Uterus (tissue), 4 donors: ENCODE measurements around the gene ZNF462. TPM values are rescaled to one million over a fixed set of nuclear protein-coding genes. Genes with fewer than 3 reads are reported as not detected.
A peak's percentile ranks its signal among the peaks of the same experiment; 100 is the strongest.

Experiments
- DNase-seq, 2 donors: peaks; one replicate each; pipeline ENCODE4 v3.0.0-alpha.2; 2019 to 2020
- H3K27ac ChIP-seq, 2 donors: fragments of 200-600 bp; sonication (generic); 1 replicate in 1 of 2; 2 replicates in 1 of 2; pipeline ENCODE4 v1.5.1; 2016 to 2018
- H3K27me3 ChIP-seq, 2 donors: fragments of 200-600 bp; sonication (generic); one replicate each; pipeline ENCODE4 v1.5.1; 2018 to 2019; ENCODE audit warnings: control low read depth in 1 of 2
- H3K36me3 ChIP-seq, 2 donors: fragments of 200-600 bp; sonication (generic); one replicate each; pipeline ENCODE4 v1.5.1; 2019; ENCODE audit warnings: control low read depth in 1 of 2
- H3K4me1 ChIP-seq, 2 donors: fragments of 200-600 bp; sonication (generic); one replicate each; pipeline ENCODE4 v1.5.1; 2018 to 2019; ENCODE audit warnings: control low read depth in 1 of 2
- H3K4me3 ChIP-seq, 2 donors: fragments of 200-600 bp; sonication (generic); 1 replicate in 1 of 2; 2 replicates in 1 of 2; pipeline ENCODE4 v1.5.1; 2018 to 2019; ENCODE audit warnings: mild to moderate bottlenecking in 1 of 2
- H3K9me3 ChIP-seq, 2 donors: fragments of 200-600 bp; sonication (generic); one replicate each; pipeline ENCODE4 v1.5.1; 2019; ENCODE audit warnings: control low read depth in 1 of 2
- CTCF ChIP-seq, 4 experiments: fragments of 200-600 bp in 2 of 4; fragments of 450-650 bp in 2 of 4; sonication (generic) in 2 of 4; IDR thresholded peaks; one replicate each; pipeline ENCODE4 v1.5.1; 2016 to 2019; ENCODE audit warnings: antibody characterized with exemption in 4 of 4, mild to moderate bottlenecking in 2 of 4, moderate library complexity in 1 of 4
- POLR2A ChIP-seq, 2 donors: fragments of 450-650 bp; IDR thresholded peaks; one replicate each; pipeline ENCODE4 v1.6.1; 2016; ENCODE audit warnings: antibody characterized with exemption in 2 of 2, mild to moderate bottlenecking in 1 of 2, moderate library complexity in 1 of 2
- intact Hi-C: fragments of 100-400 bp; cut with DNase I; formaldehyde crosslinking; loops from one replicate; pipeline ENCODE4 v1.15.1; 2023; ENCODE audit warnings: low total_unique reads
- total RNA-seq, 4 donors: library from RNA; depleted of rRNA in 3 of 4; stranded (reverse); fragments of >200 nt in 3 of 4; gene quantifications; one replicate each; pipeline versions ENCODE4 v1.1.0 to v1.2.4, GENCODE V29; 2014 to 2023
- donor health status: DM: yes; HTN: yes; CAD: no.

ZNF462 gene
- total RNA-seq, 4 donors from 2014 or later, result 18.2 to 136 (median 60.1) TPM

GRCh38 chr9:106828070-106828469, 34.9 kb upstream of the ZNF462 start:
- H3K27ac ChIP-seq, result no peak overlapping the region
- intact Hi-C loops, result no loop called here
- H3K36me3 ChIP-seq, result no peaks in the 10 kb centered on the region
- no peak overlapping the region for H3K4me3 ChIP-seq
- TF ChIP-seq CTCF (IDR thresholded peaks at IDR 0.05), result no peak
- TF ChIP-seq POLR2A (IDR thresholded peaks at IDR 0.05), result no peak
- no peaks in the 10 kb centered on the region for H3K9me3 ChIP-seq
- H3K27me3 ChIP-seq, result no peaks in the 10 kb centered on the region
- DNase-seq, result no peak
- no peaks in the 10 kb centered on the region for H3K4me1 ChIP-seq

GRCh38 chr9:106828965-106829364, 34.0 kb upstream of the ZNF462 start:
- DNase-seq, result no peak
- TF ChIP-seq POLR2A (IDR thresholded peaks at IDR 0.05), result no peak
- no peak for TF ChIP-seq CTCF (IDR thresholded peaks at IDR 0.05)
- H3K4me1 ChIP-seq, result no peaks in the 10 kb centered on the region
- intact Hi-C loops, result no loop called here
- peak overlapping the region in 1 of 2 donors; percentile 71 for H3K27ac ChIP-seq
- no peaks in the 10 kb centered on the region for H3K36me3 ChIP-seq
- H3K27me3 ChIP-seq, result no peaks in the 10 kb centered on the region
- no peak overlapping the region for H3K4me3 ChIP-seq
- H3K9me3 ChIP-seq, result no peaks in the 10 kb centered on the region

- no peaks in the 10 kb centered on the region for H3K4me1 ChIP-seq
- intact Hi-C loops, result no loop called here
- H3K27ac ChIP-seq, result peak overlapping the region; percentile 71 to 72
- H3K36me3 ChIP-seq, result no peaks in the 10 kb centered on the region
- no peaks in the 10 kb centered on the region for H3K9me3 ChIP-seq
- TF ChIP-seq POLR2A (IDR thresholded peaks at IDR 0.05) (no peak), CTCF (IDR thresholded peaks at IDR 0.05) (no peak)
- H3K27me3 ChIP-seq, result no peaks in the 10 kb centered on the region
- H3K4me3 ChIP-seq, result no peak overlapping the region
- peak in 1 of 2 donors; percentile 13 for DNase-seq
These were observed 33.1 kb upstream of the ZNF462 start for GRCh38 chr9:106829666-106830408.

GRCh38 chr9:106830527-106831150, 32.3 kb upstream of the ZNF462 start:
- intact Hi-C loops, result no loop called here
- no peaks in the 10 kb centered on the region for H3K4me1 ChIP-seq
- H3K27me3 ChIP-seq, result no peaks in the 10 kb centered on the region
- peak; percentile 45 to 46 for DNase-seq
- TF ChIP-seq CTCF (IDR thresholded peaks at IDR 0.05) (no peak), POLR2A (IDR thresholded peaks at IDR 0.05) (no peak)
- H3K36me3 ChIP-seq, result no peaks in the 10 kb centered on the region
- H3K27ac ChIP-seq, result peak overlapping the region; percentile 71 to 72
- no peak overlapping the region for H3K4me3 ChIP-seq
- no peaks in the 10 kb centered on the region for H3K9me3 ChIP-seq

GRCh38 chr9:106834888-106835287, 28.1 kb upstream of the ZNF462 start:
- no peak for TF ChIP-seq CTCF (IDR thresholded peaks at IDR 0.05)
- no peak for TF ChIP-seq POLR2A (IDR thresholded peaks at IDR 0.05)
- H3K27ac ChIP-seq, result no peak overlapping the region
- intact Hi-C loops, result no loop called here

More at GRCh38 chr9:106834888-106835287, 28.1 kb upstream of the ZNF462 start:
- Histone ChIP-seq H3K4me1 (no peaks in the 10 kb centered on the region), H3K9me3 (no peaks in the 10 kb centered on the region), H3K27me3 (no peaks in the 10 kb centered on the region), H3K36me3 (no peaks in the 10 kb centered on the region), H3K4me3 (no peak overlapping the region)
- no peak for DNase-seq
